H1 (cell line): ENCODE data around the gene GAS7.

Experiments used
- BCL11A ChIP-seq, 2 experiments: IDR thresholded peaks; one replicate each; pipeline ENCODE4 v1.6.1; 2011; ENCODE audit warnings: low read depth in 2 of 2, low read length in 2 of 2, mild to moderate bottlenecking in 2 of 2
- RFX5 ChIP-seq: IDR thresholded peaks from 2 replicates; pipeline ENCODE4 v1.6.1; 2011; ENCODE audit warnings: low read depth, low read length, improper control_type of control experiment, borderline replicate concordance

- TF ChIP-seq RFX5 (no peak), BCL11A (IDR thresholded peaks at IDR 0.05; ENCODE audit: low read depth in 2 of 2, low read length in 2 of 2) (no peak)
Observed at GRCh38 chr17:9900784-9901183, 297.6 kb downstream of the GAS7 start.
